ENCODE measurements around the gene CBX5. TPM values are rescaled to one million over a fixed set of nuclear protein-coding genes. Genes with fewer than 3 reads are reported as not detected.

The CBX5 gene
- total RNA-seq, result 108 TPM

GRCh38 chr12:54279632-54280467, at the start of gene CBX5:
Gene CBX5 (minus strand): TSS chr12:54280122. CDS start chr12:54257650, 22,472 bp downstream.

GRCh38 chr12:54324617-54325441, 44.9 kb upstream of the CBX5 start, which contains the start of gene COPZ1:
Gene COPZ1 (plus strand): TSS chr12:54325131. CDS start chr12:54325164, 33 bp downstream.

GRCh38 chr12:54300732-54301427, 21.0 kb upstream of the CBX5 start, which contains the start of gene NFE2:
Gene NFE2 (minus strand): TSS chr12:54301015. CDS start chr12:54295248, 5,767 bp downstream.

GRCh38 chr12:54280468-54281260, 742 bp upstream of the CBX5 start, which contains the start of gene HNRNPA1:
Gene HNRNPA1 (plus strand): TSS chr12:54280726. CDS start chr12:54280808, 82 bp downstream.

Small RNA genes lying within 50 kb of the gene (small RNA-seq; reads per million reads assigned to genes)
- gene RN7SL390P (ENCODE audit: low replicate concordance), result not detected
- gene RNU6-950P (ENCODE audit: low replicate concordance), result not detected

Other genes with a start within 250 kb of the CBX5 start
- gene HOXC5, start 247.1 kb downstream of the CBX5 start, total RNA-seq, result 4.0 TPM
- 10.0 TPM for gene HOXC4, start 226.3 kb downstream of the CBX5 start, total RNA-seq
- 27.5 TPM for gene SMUG1, start 91.1 kb downstream of the CBX5 start, total RNA-seq
- gene HNRNPA1, start 604 bp upstream of the CBX5 start, total RNA-seq, result 989 TPM
- 6.6 TPM for gene NFE2, start 20.9 kb upstream of the CBX5 start, total RNA-seq
- gene COPZ1, start 45.0 kb upstream of the CBX5 start, total RNA-seq, result 148 TPM
- gene GPR84, start 84.4 kb upstream of the CBX5 start, total RNA-seq, result 0.53 TPM
- 12.1 TPM for gene ZNF385A, start 104.6 kb upstream of the CBX5 start, total RNA-seq
- gene ITGA5, start 139.1 kb upstream of the CBX5 start, total RNA-seq, result 59.6 TPM
- gene GTSF1, start 193.5 kb upstream of the CBX5 start, total RNA-seq, result not detected
- 9.1 TPM for gene NCKAP1L, start 217.6 kb upstream of the CBX5 start, total RNA-seq

Data from metanephros (tissue), 2 donors.